ENCODE results near the gene MARS1.

DNA sequence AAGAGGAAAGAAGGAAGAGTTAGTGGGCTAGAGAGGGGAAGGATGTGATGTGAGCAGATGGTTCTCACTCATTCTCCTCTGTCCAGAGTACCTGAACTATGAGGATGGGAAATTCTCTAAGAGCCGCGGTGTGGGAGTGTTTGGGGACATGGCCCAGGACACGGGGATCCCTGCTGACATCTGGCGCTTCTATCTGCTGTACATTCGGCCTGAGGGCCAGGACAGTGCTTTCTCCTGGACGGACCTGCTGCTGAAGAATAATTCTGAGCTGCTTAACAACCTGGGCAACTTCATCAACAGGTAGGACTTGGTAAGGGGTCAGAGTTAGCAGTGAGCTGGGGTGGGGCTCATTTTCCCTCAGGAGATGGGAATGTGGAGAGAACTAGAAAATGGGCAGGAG lies 24.8 kb downstream of the MARS1 start:
- TF ChIP-seq CTCF (IDR thresholded peaks at IDR 0.05) (no peak), POLR2A (IDR thresholded peaks at IDR 0.05; ENCODE audit: low read depth) (no peak), EP300 (IDR thresholded peaks at IDR 0.05) (no peak), POLR2AphosphoS5 (IDR thresholded peaks at IDR 0.05) (no peak)

Data from esophagus muscularis mucosa (tissue), 4 donors.